IPS DF 4.7 (cell line): ENCODE results near the gene LAMB4.

ENCODE experiments used
- DNase-seq: peaks from one replicate; pipeline ENCODE4 v3.0.0-alpha.2; 2013; ENCODE audit warnings: low spot score; ENCODE audit errors: extremely low read depth

Gene LAMB4

DNA sequence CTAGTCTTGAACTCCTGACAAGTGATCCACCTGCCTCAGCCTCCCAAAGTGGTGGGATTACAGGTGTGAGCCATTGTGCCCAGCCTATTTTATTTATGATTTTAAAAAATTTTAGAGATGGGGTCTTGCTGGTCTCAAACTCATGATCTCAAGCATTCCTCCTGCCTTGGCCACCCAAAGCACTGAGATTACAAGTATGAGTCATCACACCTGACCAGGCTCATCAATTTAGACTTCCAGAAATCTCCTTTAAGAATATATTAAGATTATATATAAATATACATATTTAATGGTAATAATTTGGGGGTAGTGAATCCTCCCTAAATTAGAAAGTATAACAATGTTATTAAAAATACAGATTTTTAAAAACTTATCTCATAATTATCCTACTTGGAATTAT, 156.3 kb downstream of the LAMB4 start:
- DNase-seq: no peak
